Ammon's horn (tissue), 1 donor: ENCODE results near the gene UBR3.
"Not testable (repeated sequence)": the region's sequence is repeated elsewhere in the genome, so short reads cannot be mapped to it uniquely, and the experiment has no call there.

Source experiments
- DNase-seq: peaks from one replicate; pipeline ENCODE4 v3.0.0-alpha.2; 2016; ENCODE audit warnings: low spot score

Gene UBR3

DNA sequence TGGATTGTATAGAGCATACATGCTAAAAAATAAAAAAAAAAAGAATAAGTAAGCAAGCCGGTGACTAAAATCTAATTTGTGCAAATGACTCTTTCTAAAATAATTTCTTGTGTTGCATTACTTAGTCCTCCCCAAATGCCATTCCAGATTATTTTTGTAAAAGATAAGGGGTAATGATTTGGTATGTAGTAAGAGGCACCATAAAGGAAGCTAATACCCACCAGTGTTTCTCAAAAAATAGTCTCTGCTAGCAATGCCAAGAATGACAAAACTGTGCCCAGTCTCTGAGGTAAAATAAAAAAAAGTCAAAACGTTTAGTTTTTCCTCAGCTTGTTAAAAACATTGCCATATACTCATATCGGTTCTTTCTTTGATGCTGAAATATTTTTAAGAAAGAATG lies 5.2 kb upstream of the UBR3 start:
- DNase-seq, result no peak

- no peak for DNase-seq
Measured at GRCh38 chr2:169822785-169823392, 4.4 kb upstream of the UBR3 start.

DNA sequence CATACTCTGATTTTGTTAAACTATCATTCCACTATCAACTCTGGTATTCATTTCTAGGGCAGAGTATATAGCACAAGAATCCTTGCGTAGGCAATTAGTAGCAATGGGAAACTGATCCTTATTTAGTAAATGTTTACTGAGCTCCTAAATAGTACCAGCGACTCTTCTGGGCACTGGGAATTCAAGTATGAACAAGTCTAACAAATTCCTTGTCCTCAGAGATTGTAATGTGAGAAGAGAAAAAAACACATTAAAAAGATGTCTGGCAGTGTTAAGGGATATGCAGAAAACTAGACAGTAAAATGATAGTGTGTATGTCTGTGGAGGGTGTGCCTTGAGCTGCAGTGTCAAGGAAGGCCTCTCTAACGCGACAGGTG lies 3.3 kb upstream of the UBR3 start:
- no peak for DNase-seq

- peak; percentile 90 for DNase-seq
Measured at GRCh38 chr2:169824373-169825333, 2.6 kb upstream of the UBR3 start, which contains the start of gene METTL5. Gene METTL5 (minus strand): TSS chr2:169824905. CDS start chr2:169824597, 308 bp downstream.

DNA sequence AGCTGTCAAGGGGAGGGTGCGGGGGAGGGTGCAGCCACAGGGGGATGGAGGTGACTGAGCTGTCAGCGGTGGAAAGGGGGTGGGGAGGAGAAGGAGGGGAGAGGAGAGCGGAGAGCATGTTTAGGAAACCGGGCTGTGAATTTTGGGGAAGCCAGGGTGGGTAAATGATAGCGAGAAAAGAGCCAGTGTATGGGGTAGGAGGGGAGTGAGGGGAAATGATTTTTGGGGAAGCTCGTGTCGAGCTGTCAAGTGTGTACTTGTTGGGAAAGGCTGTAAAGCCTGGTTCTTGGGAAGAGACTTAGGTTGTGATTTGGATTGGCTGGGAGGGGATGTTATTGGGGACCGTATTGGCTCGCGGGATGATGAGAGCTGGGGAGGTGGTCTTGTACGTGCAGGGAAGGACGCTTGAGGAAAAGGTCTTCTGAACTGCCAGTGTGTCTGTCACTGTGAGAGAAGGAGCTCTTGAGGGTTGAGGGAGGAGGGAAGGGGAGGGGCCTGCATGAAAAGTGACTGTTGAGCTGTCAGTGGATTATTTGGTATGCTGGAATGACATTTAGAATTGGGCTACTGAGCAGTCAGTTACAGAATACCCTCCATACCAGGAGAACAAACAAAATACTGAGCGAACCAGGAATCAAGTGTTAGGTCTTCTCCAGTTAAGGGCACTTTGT lies 1.0 kb downstream of the UBR3 start:
- DNase-seq, result peak; percentile 86

DNA sequence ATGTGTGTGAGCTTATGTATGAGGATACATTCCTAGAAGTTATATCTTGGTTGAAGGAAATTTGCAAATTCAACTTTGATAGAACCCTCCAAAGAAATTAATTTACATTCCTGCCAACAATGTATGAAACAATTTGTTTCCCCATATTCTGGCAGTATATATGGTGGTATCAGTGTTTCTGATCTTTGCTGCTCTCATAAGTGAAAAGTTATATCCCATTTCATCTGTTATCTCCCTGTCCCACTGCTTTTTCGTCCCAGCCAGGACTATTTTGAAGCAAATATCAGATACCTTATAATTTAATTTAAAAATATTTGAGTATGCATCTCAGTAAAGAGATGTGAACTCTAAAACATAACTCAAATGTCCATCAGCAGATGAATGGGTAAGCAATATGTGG lies 7.1 kb downstream of the UBR3 start:
- no peak for DNase-seq

GRCh38 chr2:169838743-169839489 lies 11.7 kb downstream of the UBR3 start:
- DNase-seq, result no peak

GRCh38 chr2:169839954-169840746 lies 12.9 kb downstream of the UBR3 start:
- no peak for DNase-seq

DNA sequence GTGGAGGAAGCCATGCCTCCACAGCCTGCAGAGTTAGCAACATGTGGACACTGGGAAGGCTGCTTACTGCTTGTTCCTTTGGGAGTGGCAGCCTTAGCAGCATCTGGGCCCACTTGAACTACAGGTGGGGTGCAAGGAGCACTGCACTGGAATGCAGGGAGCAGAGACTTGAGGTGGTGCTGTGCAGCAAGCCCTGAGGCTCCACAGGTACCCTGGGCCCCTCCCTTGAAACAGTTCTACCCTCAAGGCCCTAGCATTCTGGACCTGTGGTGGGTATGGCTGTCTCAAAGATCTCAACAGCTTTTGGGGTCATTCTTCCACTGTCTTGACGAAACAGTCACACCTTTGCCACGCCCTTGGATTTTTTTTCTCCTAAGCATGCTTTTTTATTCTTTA lies 13.5 kb downstream of the UBR3 start:
- no peak for DNase-seq

DNA sequence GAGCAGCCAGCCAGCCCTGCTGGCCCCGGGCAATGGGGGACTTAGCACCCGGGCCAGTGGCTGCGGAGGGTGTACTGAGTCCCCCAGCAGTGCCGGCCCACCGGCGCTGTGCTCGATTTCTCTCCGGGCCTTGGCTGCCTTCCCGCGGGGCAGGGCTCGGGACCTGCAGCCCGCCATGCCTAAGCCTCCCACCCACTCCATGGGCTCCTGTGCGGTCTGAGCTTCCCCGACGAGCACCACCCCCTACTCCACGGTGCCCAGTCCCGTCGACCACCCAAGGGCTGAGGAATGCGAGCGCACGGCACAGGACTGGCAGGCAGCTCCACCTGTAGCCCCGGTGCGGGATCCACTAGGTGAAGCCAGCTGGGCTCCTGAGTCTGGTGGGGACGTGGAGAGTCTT lies 14.4 kb downstream of the UBR3 start:
- not testable (repeated sequence) for DNase-seq

DNA sequence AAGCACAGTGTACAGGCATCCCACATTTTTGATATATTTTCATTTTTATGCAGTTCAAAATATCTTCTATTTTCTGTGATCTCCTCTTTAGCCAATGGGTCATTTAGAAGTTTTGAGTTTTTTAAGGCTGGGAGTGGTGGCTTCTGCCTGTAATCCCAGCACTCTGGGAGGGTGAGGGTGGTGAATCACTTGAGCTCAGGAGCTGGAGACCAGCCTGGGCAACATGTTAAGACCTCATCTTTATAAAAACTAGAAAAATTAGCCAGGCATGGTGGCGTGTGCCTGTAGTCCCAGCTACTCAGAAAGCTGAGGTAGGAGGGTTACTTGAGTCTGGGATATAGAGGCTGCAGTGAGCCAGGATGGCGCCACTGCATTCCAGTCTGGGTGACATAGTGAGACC lies 17.8 kb downstream of the UBR3 start:
- DNase-seq, result no peak

DNA sequence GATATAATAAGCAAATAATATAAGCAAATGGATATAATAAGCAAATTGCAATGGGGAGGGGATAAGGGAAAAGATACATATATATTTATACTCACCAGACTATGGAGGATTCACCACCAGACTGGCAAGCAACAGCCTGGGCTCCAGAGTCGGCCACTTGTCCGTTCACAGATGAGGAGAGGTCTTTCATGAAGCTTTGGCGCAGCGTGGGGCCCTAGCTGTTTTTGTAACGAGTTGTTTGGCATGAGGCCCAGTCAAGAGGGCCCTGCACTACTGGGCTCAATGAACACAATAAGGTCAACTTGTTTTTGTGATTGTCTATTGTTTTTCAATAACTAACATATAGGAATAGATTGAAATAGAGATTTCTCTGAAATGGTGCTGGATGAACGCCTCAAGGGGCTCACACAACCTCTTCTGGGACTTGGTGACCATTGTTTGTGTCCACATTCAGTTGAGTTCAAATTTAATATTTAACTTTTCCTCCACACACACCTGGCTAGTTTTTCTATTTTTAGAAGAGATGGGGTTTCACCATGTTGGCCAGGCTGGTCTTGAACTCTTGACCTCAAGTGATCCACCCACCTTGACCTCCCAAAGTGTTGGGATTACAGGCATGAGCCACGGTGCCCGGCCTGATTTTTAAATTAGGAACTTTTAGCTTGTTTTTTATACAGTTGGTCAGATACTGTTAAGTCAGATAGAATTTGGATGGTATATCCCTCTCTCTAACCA lies 21.9 kb downstream of the UBR3 start:
- peak; percentile 63 for DNase-seq

GRCh38 chr2:169849710-169850109 lies 22.5 kb downstream of the UBR3 start:
- no peak for DNase-seq

DNA sequence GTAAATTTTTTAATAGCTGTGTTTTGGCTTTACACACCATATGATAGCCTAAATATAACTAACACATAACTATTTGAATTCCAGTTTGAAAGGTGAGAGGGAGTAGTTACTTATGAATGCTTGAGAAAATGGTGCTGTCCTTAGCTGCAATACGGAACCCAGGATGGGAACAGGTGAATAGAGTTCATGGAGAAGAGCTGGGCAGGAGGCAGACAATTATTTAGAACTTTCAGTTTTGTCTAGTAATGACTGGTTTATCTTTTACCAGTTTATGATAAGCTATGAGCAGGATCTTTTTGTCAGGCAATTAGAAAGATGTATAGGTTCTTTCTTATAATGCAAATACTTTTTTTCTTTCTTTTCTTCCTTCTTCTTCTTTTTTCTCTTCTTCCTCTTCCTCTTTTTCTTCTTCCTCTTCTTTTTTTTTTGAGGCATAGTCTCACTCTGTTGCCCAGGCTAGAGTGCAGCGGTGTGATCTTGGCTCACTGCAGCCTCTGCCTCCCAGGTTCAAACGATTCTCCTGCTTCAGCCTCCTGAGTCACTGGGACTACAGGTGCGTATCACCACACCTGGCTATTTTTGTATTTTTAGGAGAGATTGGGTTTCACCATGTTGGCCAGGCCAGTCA lies 25.9 kb downstream of the UBR3 start:
- no peak for DNase-seq

GRCh38 chr2:169855281-169856258 lies 28.3 kb downstream of the UBR3 start:
- not testable (repeated sequence) for DNase-seq

- no peak for DNase-seq
Measured at GRCh38 chr2:169859423-169859822, 32.2 kb downstream of the UBR3 start.

DNA sequence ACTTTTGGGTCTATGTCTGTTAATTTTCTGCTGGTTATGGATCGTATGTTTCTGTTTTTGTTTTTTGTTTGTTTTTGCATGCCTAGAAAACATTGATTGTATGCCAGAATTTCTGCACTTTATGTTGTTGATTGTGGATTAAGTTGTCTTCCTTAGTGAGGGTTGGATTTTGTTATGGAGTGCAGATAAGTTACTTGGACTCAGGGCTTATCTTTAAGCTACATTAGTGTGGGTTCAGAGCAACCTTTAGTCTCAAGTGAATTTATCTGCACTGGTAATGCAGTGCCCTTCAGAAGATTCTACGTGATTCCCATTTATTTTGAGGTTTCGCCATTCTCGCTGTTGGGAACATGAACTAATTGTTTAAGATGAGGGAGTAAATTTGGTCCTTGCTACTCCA lies 32.9 kb downstream of the UBR3 start:
- DNase-seq, result no peak

DNA sequence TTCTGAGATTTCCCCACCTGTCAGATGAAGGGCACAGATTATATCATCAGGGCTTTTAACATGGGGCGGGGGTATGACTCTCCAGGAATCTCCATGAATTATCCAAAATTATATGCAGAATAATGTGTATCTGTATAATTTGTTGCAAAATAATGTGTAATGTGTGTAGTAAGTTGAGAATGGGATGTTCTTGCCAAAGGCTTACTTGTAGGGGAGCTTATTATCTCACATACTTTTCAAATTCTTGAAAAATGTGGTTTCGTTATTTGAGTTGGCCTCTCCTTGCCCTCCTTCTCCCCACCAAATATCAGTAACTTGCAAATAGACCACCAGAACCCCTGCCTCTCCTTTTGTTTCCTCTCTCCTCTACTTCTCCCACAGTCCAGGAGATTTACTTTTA lies 35.6 kb downstream of the UBR3 start:
- no peak for DNase-seq

DNA sequence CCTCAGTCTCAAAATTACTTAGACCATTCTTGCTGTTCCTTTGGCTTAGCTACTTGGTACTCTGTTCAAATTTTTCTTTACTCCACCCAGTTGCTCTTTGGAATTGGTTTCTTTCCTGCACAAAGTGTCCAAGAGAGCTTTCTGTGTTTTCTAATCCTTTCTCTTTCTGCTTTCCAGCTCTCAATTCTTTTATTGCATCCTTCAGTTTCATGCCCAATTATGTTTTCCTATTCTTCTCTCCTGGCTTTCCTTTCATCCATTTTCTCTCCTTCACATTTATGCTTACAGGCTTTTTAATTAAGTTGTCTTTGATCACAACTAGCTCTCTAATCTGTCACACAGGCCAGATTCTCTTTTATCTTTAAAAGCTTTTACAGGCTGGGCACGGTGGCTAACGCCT lies 38.2 kb downstream of the UBR3 start:
- DNase-seq, result no peak
